ENCODE measurements around the gene MRM2.

MRM2 gene

GRCh38 chr7:2205036-2205780, 36.8 kb downstream of the MRM2 start:
- DNase-seq (ENCODE audit: low read depth, low spot score): no peak
- no peak overlapping the region for H3K27ac ChIP-seq

GRCh38 chr7:2204446-2204845, 37.6 kb downstream of the MRM2 start:
- no peak overlapping the region for H3K27ac ChIP-seq
- H3K4me3 ChIP-seq: no peak overlapping the region
- no peak for DNase-seq (ENCODE audit: low read depth, low spot score)
- no peak overlapping the region for H3K9ac ChIP-seq (ENCODE audit: insufficient read length)
- TF ChIP-seq POLR2AphosphoS5 (IDR thresholded peaks at IDR 0.05; ENCODE audit: borderline replicate concordance, low read depth, low read length): no peak
- no peak for TF ChIP-seq EZH2 (IDR thresholded peaks at IDR 0.05)
- TF ChIP-seq FOXP2 (optimal IDR thresholded peaks at IDR 0.05; ENCODE audit: control extremely low read depth, extremely low read length, insufficient read depth): no peak
- H3K9me3 ChIP-seq (ENCODE audit: low read depth, low read length): no peaks in the 10 kb centered on the region
- H3K36me3 ChIP-seq (ENCODE audit: insufficient read depth, low read length): peaks cover 12% of the 10 kb centered on the region

More at GRCh38 chr7:2205036-2205780, 36.8 kb downstream of the MRM2 start:
- TF ChIP-seq POLR2AphosphoS5 (IDR thresholded peaks at IDR 0.05; ENCODE audit: borderline replicate concordance, low read depth, low read length) (no peak), FOXP2 (optimal IDR thresholded peaks at IDR 0.05; ENCODE audit: control extremely low read depth, extremely low read length, insufficient read depth) (no peak), EZH2 (IDR thresholded peaks at IDR 0.05) (no peak)
- no peaks in the 10 kb centered on the region for H3K9me3 ChIP-seq (ENCODE audit: low read depth, low read length)
- peaks cover 12% of the 10 kb centered on the region for H3K36me3 ChIP-seq (ENCODE audit: insufficient read depth, low read length)
- no peak overlapping the region for H3K4me3 ChIP-seq
- H3K9ac ChIP-seq (ENCODE audit: insufficient read length): no peak overlapping the region

- DNase-seq (ENCODE audit: low read depth, low spot score): no peak
- Histone ChIP-seq H3K27ac (no peak overlapping the region), H3K9ac (ENCODE audit: insufficient read length) (no peak overlapping the region), H3K9me3 (ENCODE audit: low read depth, low read length) (no peaks in the 10 kb centered on the region), H3K4me3 (no peak overlapping the region), H3K36me3 (ENCODE audit: insufficient read depth, low read length) (peaks cover 16% of the 10 kb centered on the region)
- TF ChIP-seq FOXP2 (optimal IDR thresholded peaks at IDR 0.05; ENCODE audit: control extremely low read depth, extremely low read length, insufficient read depth): no peak
Observed at GRCh38 chr7:2203766-2204300, 38.2 kb downstream of the MRM2 start.

DNA sequence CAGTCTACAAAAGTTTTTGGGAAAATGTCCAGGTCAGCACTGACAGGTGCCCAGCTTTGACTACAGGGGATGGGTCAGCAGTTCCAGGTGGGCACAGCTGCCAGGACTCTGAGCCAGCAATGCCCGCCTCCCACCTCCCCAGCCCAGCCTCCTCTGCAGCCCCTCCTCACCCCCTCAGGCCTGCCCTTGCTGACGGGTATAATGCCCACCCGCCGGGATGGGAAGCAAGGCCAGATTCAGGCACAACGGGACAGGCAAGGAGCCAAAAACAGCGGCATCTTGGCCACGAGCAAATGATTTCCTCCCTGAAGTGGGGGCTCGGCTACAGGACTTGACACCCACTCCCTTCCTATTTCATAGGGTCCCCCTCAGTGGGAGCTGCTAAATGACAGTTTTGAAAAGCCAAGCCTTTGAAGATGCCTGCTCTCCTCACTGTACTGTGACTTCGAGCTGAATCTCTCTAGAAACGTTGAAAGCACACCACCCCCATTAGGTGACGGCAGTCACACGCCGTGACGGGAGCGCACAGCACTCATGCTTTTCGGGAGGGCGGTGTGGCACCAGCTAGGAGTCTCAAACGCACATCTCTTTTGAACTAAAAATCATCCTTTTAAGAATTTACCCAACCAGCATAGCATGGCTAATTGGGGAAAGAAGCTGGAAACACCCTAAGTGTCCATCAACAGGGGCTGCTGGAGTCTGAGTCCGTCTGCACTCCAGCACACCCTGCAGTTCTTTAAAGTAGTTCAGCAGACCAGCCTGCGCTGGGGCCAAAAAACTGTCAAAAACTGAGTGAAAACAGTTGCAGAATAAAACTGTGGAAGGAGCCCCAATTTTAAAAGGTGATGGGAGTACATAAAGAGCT, 38.9 kb downstream of the MRM2 start:
- Histone ChIP-seq H3K9me3 (ENCODE audit: low read depth, low read length) (no peaks in the 10 kb centered on the region), H3K9ac (ENCODE audit: insufficient read length) (no peak overlapping the region), H3K36me3 (ENCODE audit: insufficient read depth, low read length) (peaks cover 12% of the 10 kb centered on the region), H3K4me3 (no peak overlapping the region), H3K27ac (no peak overlapping the region)
- DNase-seq (ENCODE audit: low read depth, low spot score): no peak
- TF ChIP-seq POLR2AphosphoS5 (IDR thresholded peaks at IDR 0.05; ENCODE audit: borderline replicate concordance, low read depth, low read length) (no peak), FOXP2 (optimal IDR thresholded peaks at IDR 0.05; ENCODE audit: control extremely low read depth, extremely low read length, insufficient read depth) (no peak), EZH2 (IDR thresholded peaks at IDR 0.05) (no peak)

DNA sequence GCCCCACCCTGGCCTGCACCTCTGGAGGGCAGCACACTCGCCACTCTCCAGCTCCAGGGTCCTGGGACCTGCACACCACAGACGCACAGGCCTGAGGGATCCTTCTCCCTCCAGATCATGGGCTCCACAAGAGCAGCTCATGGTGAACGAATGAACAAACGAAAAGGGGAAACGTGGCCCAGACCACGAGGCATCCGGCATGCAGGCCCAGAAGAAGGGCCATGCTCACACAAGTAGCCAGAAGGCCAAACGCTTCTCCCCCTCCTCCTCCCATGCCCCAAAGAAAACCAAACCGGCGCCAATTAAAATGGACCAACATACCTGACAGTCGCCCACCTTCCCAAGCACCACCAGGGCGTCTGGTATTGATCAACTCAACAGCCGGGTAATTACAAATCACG, 39.6 kb downstream of the MRM2 start:
- no peaks in the 10 kb centered on the region for H3K9me3 ChIP-seq (ENCODE audit: low read depth, low read length)
- no peak overlapping the region for H3K4me3 ChIP-seq
- no peak overlapping the region for H3K27ac ChIP-seq
- TF ChIP-seq EZH2 (IDR thresholded peaks at IDR 0.05) (no peak), POLR2AphosphoS5 (IDR thresholded peaks at IDR 0.05; ENCODE audit: borderline replicate concordance, low read depth, low read length) (no peak), FOXP2 (optimal IDR thresholded peaks at IDR 0.05; ENCODE audit: control extremely low read depth, extremely low read length, insufficient read depth) (no peak)
- H3K36me3 ChIP-seq (ENCODE audit: insufficient read depth, low read length): peaks cover 4% of the 10 kb centered on the region; the same call in 1 of the 2 replicates
- H3K9ac ChIP-seq (ENCODE audit: insufficient read length): no peak overlapping the region
- DNase-seq (ENCODE audit: low read depth, low spot score): no peak

DNA sequence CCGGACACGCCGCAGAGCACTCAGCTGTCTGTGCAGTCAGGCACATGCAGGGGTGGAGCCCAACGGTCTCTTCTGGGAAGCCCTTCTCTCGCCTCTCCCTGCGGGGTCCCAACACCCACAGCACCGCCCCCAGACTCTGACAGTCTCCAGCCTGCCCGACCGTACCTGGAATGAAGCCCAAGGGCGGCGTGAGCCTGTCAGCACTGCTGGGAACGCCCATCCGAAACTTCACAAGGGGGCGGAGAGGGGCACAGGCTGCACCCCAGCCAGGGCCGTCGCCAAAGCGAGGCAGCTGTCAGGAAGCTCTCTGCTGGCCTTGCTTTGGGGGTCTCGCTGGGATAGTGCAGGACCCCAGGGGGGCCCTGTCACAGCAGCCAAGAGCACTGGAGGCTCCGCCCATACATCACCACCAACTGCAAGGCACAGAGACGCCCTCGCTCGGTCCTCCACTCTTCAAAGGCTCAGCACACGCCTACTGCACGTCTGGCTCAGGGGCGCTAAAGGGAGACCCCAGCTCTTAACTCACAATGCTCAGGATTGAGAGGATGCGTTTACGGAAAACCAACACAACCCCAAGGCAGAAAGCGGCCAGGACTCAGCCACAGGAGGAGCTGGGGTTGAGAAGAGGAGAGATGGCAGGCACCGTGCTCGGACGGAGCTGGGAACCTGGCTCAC, 40.2 kb downstream of the MRM2 start:
- Histone ChIP-seq H3K36me3 (ENCODE audit: insufficient read depth, low read length) (peaks cover 4% of the 10 kb centered on the region; the same call in 1 of the 2 replicates), H3K27ac (no peak overlapping the region), H3K4me3 (no peak overlapping the region), H3K9ac (ENCODE audit: insufficient read length) (no peak overlapping the region), H3K9me3 (ENCODE audit: low read depth, low read length) (no peaks in the 10 kb centered on the region)
- TF ChIP-seq EZH2 (IDR thresholded peaks at IDR 0.05): no peak
- TF ChIP-seq POLR2AphosphoS5 (IDR thresholded peaks at IDR 0.05; ENCODE audit: borderline replicate concordance, low read depth, low read length): no peak
- TF ChIP-seq FOXP2 (optimal IDR thresholded peaks at IDR 0.05; ENCODE audit: control extremely low read depth, extremely low read length, insufficient read depth): no peak
- no peak for DNase-seq (ENCODE audit: low read depth, low spot score)

DNA sequence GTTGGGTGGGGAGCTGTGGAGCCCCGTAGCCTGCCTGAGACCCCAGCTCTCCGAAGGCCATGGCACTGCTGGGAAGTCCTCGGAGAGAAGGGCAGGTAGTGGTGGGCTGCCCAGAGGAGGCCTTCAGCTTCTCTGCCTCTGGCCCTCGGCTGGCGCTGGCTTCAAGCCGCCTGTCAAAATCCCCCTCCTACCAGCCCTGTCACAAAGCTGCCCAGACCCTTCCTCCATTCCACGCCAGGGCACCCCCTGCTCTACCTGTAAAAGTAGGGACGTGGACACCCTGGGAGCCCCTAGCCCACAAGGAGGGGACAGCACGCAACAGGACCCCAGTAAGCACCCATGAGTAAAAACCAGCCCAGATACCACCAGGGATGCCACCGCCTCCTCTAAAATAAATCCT, 40.9 kb downstream of the MRM2 start:
- TF ChIP-seq EZH2 (IDR thresholded peaks at IDR 0.05): no peak
- no peak for TF ChIP-seq POLR2AphosphoS5 (IDR thresholded peaks at IDR 0.05; ENCODE audit: borderline replicate concordance, low read depth, low read length)
- no peak for TF ChIP-seq FOXP2 (optimal IDR thresholded peaks at IDR 0.05; ENCODE audit: control extremely low read depth, extremely low read length, insufficient read depth)
- Histone ChIP-seq H3K9ac (ENCODE audit: insufficient read length) (no peak overlapping the region), H3K36me3 (ENCODE audit: insufficient read depth, low read length) (peaks cover 10% of the 10 kb centered on the region; the same call in 1 of the 2 replicates), H3K9me3 (ENCODE audit: low read depth, low read length) (no peaks in the 10 kb centered on the region), H3K27ac (no peak overlapping the region), H3K4me3 (no peak overlapping the region)
- no peak for DNase-seq (ENCODE audit: low read depth, low spot score)

- TF ChIP-seq POLR2AphosphoS5 (IDR thresholded peaks at IDR 0.05; ENCODE audit: borderline replicate concordance, low read depth, low read length): no peak
- TF ChIP-seq EZH2 (IDR thresholded peaks at IDR 0.05): no peak
- no peak for TF ChIP-seq FOXP2 (optimal IDR thresholded peaks at IDR 0.05; ENCODE audit: control extremely low read depth, extremely low read length, insufficient read depth)
- Histone ChIP-seq H3K9me3 (ENCODE audit: low read depth, low read length) (no peaks in the 10 kb centered on the region), H3K36me3 (ENCODE audit: insufficient read depth, low read length) (peaks cover 16% of the 10 kb centered on the region), H3K27ac (no peak overlapping the region), H3K4me3 (no peak overlapping the region), H3K9ac (ENCODE audit: insufficient read length) (no peak overlapping the region)
- no peak for DNase-seq (ENCODE audit: low read depth, low spot score)
Observed at GRCh38 chr7:2200584-2200980, 41.4 kb downstream of the MRM2 start.

Measured in SK-N-MC (cell line).